ENCODE measurements around the gene GREB1L.
"Not testable (repeated sequence)": the region's sequence is repeated elsewhere in the genome, so short reads cannot be mapped to it uniquely, and the experiment has no call there.

The GREB1L gene

DNA sequence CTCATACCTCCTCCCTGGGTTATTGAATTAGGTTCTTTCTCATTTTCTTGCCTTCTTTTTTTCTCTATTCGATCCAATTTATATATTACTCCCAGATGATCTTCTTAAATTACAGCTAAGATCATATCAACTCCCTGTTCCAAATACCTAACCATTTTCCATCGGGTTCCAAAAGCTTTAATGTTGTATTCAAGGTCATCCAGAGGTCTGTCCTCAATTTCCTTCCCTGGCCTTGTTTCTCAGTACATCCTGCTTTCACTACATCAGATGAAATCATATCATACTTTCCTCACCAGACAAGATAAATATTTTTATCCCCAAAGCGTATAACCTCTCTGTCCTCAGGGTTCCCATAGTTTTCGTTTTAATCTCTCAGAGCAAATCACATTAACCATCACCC is 36.3 kb upstream of the GREB1L start:
- in situ Hi-C loops (cut with MboI; ENCODE audit: low sequenced_read_pairs, unreplicated experiment), result loop anchor here (10.0 kb wide), 1 partner anchor 239 kb away; no protein-coding TSS in a partner anchor
- TF ChIP-seq, protein P1, sequence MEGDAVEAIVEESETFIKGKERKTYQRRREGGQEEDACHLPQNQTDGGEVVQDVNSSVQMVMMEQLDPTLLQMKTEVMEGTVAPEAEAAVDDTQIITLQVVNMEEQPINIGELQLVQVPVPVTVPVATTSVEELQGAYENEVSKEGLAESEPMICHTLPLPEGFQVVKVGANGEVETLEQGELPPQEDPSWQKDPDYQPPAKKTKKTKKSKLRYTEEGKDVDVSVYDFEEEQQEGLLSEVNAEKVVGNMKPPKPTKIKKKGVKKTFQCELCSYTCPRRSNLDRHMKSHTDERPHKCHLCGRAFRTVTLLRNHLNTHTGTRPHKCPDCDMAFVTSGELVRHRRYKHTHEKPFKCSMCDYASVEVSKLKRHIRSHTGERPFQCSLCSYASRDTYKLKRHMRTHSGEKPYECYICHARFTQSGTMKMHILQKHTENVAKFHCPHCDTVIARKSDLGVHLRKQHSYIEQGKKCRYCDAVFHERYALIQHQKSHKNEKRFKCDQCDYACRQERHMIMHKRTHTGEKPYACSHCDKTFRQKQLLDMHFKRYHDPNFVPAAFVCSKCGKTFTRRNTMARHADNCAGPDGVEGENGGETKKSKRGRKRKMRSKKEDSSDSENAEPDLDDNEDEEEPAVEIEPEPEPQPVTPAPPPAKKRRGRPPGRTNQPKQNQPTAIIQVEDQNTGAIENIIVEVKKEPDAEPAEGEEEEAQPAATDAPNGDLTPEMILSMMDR (IDR thresholded peaks at IDR 0.05; ENCODE audit: borderline replicate concordance, control extremely low read depth, extremely low read depth, insufficient read depth, missing control alignments), result no peak
- DNase-seq (ENCODE audit: low spot score), result no peak

GRCh38 chr18:21210278-21210677 is 31.8 kb upstream of the GREB1L start:
- in situ Hi-C loops (cut with MboI; ENCODE audit: low sequenced_read_pairs, unreplicated experiment), result no loop called here
- TF ChIP-seq, protein P1 (IDR thresholded peaks at IDR 0.05; ENCODE audit: borderline replicate concordance, control extremely low read depth, extremely low read depth, insufficient read depth, missing control alignments), result no peak
- no peak for DNase-seq (ENCODE audit: low spot score)

DNA sequence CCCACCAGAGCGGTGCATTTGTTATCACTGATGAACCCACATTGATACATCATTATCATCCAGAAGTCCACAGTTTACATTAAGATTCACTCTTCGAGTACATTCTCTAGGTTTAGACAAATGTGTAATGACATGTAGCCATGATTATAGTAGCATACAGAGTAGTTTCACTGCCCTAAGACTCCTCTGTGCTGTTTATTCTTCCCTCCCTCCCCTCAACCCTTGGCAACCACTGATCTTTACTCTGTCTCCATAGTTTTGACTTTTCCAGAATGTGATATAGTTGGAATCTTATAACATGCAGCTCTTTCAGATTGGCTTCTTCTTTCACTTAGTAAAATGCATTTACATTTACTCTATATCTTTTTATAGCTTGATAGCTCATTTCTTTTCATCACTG is 31.2 kb upstream of the GREB1L start:
- no peak for DNase-seq (ENCODE audit: low spot score)
- in situ Hi-C loops (cut with MboI; ENCODE audit: low sequenced_read_pairs, unreplicated experiment), result no loop called here
- TF ChIP-seq, protein P1 (IDR thresholded peaks at IDR 0.05; ENCODE audit: borderline replicate concordance, control extremely low read depth, extremely low read depth, insufficient read depth, missing control alignments), result no peak

- DNase-seq (ENCODE audit: low spot score); in situ Hi-C loops (cut with MboI; ENCODE audit: low sequenced_read_pairs, unreplicated experiment): not testable (repeated sequence)
Observed at GRCh38 chr18:21214409-21214808, 27.6 kb upstream of the GREB1L start.

- in situ Hi-C loops (cut with MboI; ENCODE audit: low sequenced_read_pairs, unreplicated experiment), result no loop called here
- DNase-seq (ENCODE audit: low spot score), result no peak
- TF ChIP-seq, protein P1 (IDR thresholded peaks at IDR 0.05; ENCODE audit: borderline replicate concordance, control extremely low read depth, extremely low read depth, insufficient read depth, missing control alignments), result no peak
Observed at GRCh38 chr18:21215490-21215889, 26.5 kb upstream of the GREB1L start.

GRCh38 chr18:21218862-21219261 is 23.2 kb upstream of the GREB1L start:
- TF ChIP-seq, protein P1 (IDR thresholded peaks at IDR 0.05; ENCODE audit: borderline replicate concordance, control extremely low read depth, extremely low read depth, insufficient read depth, missing control alignments), result no peak
- in situ Hi-C loops (cut with MboI; ENCODE audit: low sequenced_read_pairs, unreplicated experiment), result no loop called here
- no peak for DNase-seq (ENCODE audit: low spot score)

DNA sequence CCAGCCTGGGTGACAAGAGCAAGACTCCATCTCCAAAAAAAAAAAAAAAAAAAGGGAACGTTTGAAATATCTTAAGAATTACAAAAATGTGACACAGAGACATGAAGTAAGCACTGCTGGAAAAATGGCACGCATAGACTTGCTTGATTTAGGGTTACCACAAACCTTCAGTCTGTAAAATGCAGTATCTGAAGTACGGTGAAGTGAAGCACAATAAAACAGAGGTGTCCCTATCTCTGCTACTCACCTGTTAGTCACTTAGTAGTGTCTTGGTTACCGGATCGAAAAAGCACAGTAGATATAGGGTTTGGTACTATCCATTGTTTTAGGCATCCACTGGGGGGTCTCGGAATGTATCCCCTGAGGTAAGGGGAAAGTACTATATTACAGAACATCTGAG is 11.6 kb upstream of the GREB1L start:
- in situ Hi-C loops (cut with MboI; ENCODE audit: low sequenced_read_pairs, unreplicated experiment), result no loop called here
- DNase-seq (ENCODE audit: low spot score), result no peak
- TF ChIP-seq, protein P1 (IDR thresholded peaks at IDR 0.05; ENCODE audit: borderline replicate concordance, control extremely low read depth, extremely low read depth, insufficient read depth, missing control alignments), result no peak

Measured in GM13976 (cell line).